Karpas-422 (cell line): ENCODE measurements around the gene EPN3. TPM values are rescaled to one million over a fixed set of nuclear protein-coding genes. Genes with fewer than 3 reads are reported as not detected.
A peak's percentile ranks its signal among the peaks of the same experiment; 100 is the strongest.

Experiments
- DNase-seq: peaks from one replicate; pipeline ENCODE4 v3.0.0-alpha.2; 2015
- H2AFZ ChIP-seq: fragments of 200-600 bp; sonication (generic); 2 replicates; pipeline ENCODE4 v1.6.1; 2014; ENCODE audit warnings: antibody characterized with exemption, low read length, mixed read lengths
- H3K27ac ChIP-seq: fragments of 200-600 bp; sonication (generic); 2 replicates; pipeline ENCODE4 v1.5.1; 2014; ENCODE audit warnings: mild to moderate bottlenecking, low read length, moderate library complexity
- H3K27me3 ChIP-seq: fragments of 200-600 bp; sonication (generic); 2 replicates; pipeline ENCODE4 v1.6.1; 2014; ENCODE audit warnings: low read length, mixed read lengths
- H3K36me3 ChIP-seq: fragments of 200-600 bp; sonication (generic); 2 replicates; pipeline ENCODE4 v1.6.1; 2014; ENCODE audit warnings: low read length, mixed read lengths; ENCODE audit not compliant: insufficient read depth
- H3K4me1 ChIP-seq: fragments of 200-600 bp; sonication (generic); 2 replicates; pipeline ENCODE4 v1.6.1; 2014; ENCODE audit warnings: mild to moderate bottlenecking, low read length, mixed read lengths
- H3K4me2 ChIP-seq: fragments of 200-600 bp; sonication (generic); 2 replicates; pipeline ENCODE4 v1.6.1; 2014; ENCODE audit warnings: low read length, low read depth, mild to moderate bottlenecking; ENCODE audit not compliant: poor library complexity, severe bottlenecking
- H3K4me3 ChIP-seq: fragments of 200-600 bp; sonication (generic); 2 replicates; pipeline ENCODE4 v1.5.1; 2014; ENCODE audit warnings: mild to moderate bottlenecking, antibody characterized with exemption, low read length, mixed read lengths
- H3K79me2 ChIP-seq: fragments of 200-600 bp; sonication (generic); 2 replicates; pipeline ENCODE4 v1.6.1; 2014; ENCODE audit warnings: mild to moderate bottlenecking, low read length, mixed read lengths
- H3K9ac ChIP-seq: fragments of 200-600 bp; sonication (generic); 2 replicates; pipeline ENCODE4 v1.6.0; 2014; ENCODE audit warnings: low read length
- H3K9me2 ChIP-seq: fragments of 200-600 bp; sonication (generic), shearing (Covaris generic); replicated peaks from 2 replicates; pipeline ENCODE4 v1.6.0; 2014; ENCODE audit warnings: mild to moderate bottlenecking, low read length, moderate library complexity; ENCODE audit not compliant: insufficient read depth
- H3K9me3 ChIP-seq: fragments of 300-700, 200-600 bp; sonication (generic); 2 replicates; pipeline ENCODE4 v1.6.1; 2014; ENCODE audit warnings: low read length, mixed read lengths
- H4K20me1 ChIP-seq: fragments of 200-600 bp; sonication (generic); 2 replicates; pipeline ENCODE4 v1.6.1; 2014; ENCODE audit warnings: mild to moderate bottlenecking, antibody characterized with exemption, low read length, low read depth; ENCODE audit not compliant: insufficient read depth
- total RNA-seq: library from RNA; depleted of rRNA; stranded (reverse); fragments of >200 nt; shearing (Covaris generic); gene quantifications from 2 replicates; pipeline ENCODE4 v1.2.3, GENCODE V29; 2014; ENCODE audit warnings: low replicate concordance

EPN3 gene
- total RNA-seq, 1 experiment from 2014 or later, result not detected

- Histone ChIP-seq H3K27ac (no peak overlapping the region), H3K9me2 (no peaks in the 10 kb centered on the region), H3K27me3 (no peaks in the 10 kb centered on the region), H3K4me3 (no peak overlapping the region), H4K20me1 (no peaks in the 10 kb centered on the region; the same call in 1 of the 2 replicates), H3K36me3 (no peaks in the 10 kb centered on the region), H3K9me3 (no peaks in the 10 kb centered on the region), H3K4me2 (no peak overlapping the region), H3K79me2 (no peaks in the 10 kb centered on the region), H3K4me1 (no peaks in the 10 kb centered on the region), H2AFZ (no peak overlapping the region), H3K9ac (no peak overlapping the region)
- DNase-seq, result no peak
Observed at GRCh38 chr17:50578173-50578572, 45.6 kb downstream of the EPN3 start.

DNA sequence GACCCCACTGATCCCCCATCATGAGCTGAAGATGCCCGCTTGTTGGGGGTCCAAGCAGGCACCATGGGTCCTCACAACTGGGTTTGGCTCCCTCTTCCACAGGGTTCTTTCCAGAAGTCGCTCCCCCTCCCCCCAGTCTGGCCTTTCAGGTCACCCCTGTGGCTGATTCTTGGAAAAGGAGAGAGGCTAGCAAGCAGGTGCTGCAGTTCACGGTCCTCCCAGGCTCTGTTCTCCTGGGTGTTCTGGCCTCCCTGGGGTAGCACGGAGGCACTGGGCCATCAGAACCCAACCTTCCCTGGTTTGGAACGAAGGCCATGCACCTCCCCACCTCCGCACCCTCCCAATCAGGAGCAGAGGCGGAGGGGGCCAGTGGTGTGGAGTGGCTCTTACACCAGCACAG is 46.9 kb downstream of the EPN3 start:
- peaks cover 3% of the 10 kb centered on the region; the same call in 1 of the 2 replicates for H4K20me1 ChIP-seq
- no peaks in the 10 kb centered on the region for H3K9me2 ChIP-seq
- no peaks in the 10 kb centered on the region for H3K4me1 ChIP-seq
- no peak for DNase-seq
- H3K4me2 ChIP-seq, result no peak overlapping the region
- H3K27ac ChIP-seq, result no peak overlapping the region
- H3K4me3 ChIP-seq, result no peak overlapping the region
- H3K9me3 ChIP-seq, result no peaks in the 10 kb centered on the region
- no peak overlapping the region for H2AFZ ChIP-seq
- no peak overlapping the region for H3K9ac ChIP-seq
- no peaks in the 10 kb centered on the region for H3K79me2 ChIP-seq
- H3K36me3 ChIP-seq, result no peaks in the 10 kb centered on the region
- no peaks in the 10 kb centered on the region for H3K27me3 ChIP-seq

DNA sequence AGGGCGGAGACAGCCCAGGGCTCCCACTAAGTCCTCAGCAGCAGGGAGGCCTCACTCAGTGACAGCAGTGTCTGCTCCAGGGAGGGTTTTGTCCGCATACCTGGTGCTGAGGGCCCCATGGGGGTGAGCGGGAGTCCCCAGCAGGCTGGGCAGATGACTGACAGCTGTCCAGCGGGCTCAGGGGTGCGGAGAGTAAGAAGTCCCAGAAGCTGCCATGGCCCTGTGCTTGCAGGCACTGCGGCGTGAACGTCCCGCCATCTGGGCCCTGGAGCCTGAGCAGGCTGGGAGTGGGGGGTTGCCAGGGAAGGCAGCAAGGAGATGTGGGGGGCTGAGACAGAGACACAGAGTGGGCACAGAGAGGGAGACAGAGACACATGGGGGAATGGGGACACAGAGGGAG is 48.1 kb downstream of the EPN3 start:
- no peak overlapping the region for H2AFZ ChIP-seq
- H4K20me1 ChIP-seq, result peaks cover 3% of the 10 kb centered on the region; the same call in 1 of the 2 replicates
- no peak overlapping the region for H3K27ac ChIP-seq
- no peak overlapping the region for H3K4me2 ChIP-seq
- H3K9me3 ChIP-seq, result no peaks in the 10 kb centered on the region
- no peaks in the 10 kb centered on the region for H3K79me2 ChIP-seq
- no peak overlapping the region for H3K9ac ChIP-seq
- no peak overlapping the region for H3K4me3 ChIP-seq
- no peaks in the 10 kb centered on the region for H3K4me1 ChIP-seq
- H3K27me3 ChIP-seq, result no peaks in the 10 kb centered on the region
- no peaks in the 10 kb centered on the region for H3K36me3 ChIP-seq
- DNase-seq, result no peak
- H3K9me2 ChIP-seq, result no peaks in the 10 kb centered on the region

GRCh38 chr17:50581316-50581715 is 48.8 kb downstream of the EPN3 start:
- Histone ChIP-seq H3K4me1 (no peaks in the 10 kb centered on the region), H3K9me3 (no peaks in the 10 kb centered on the region), H3K4me2 (no peak overlapping the region), H3K9ac (no peak overlapping the region), H3K4me3 (no peak overlapping the region), H3K79me2 (no peaks in the 10 kb centered on the region), H2AFZ (no peak overlapping the region), H3K27me3 (no peaks in the 10 kb centered on the region), H4K20me1 (peaks cover 3% of the 10 kb centered on the region; the same call in 1 of the 2 replicates), H3K27ac (no peak overlapping the region), H3K9me2 (no peaks in the 10 kb centered on the region), H3K36me3 (no peaks in the 10 kb centered on the region)
- no peak for DNase-seq

DNA sequence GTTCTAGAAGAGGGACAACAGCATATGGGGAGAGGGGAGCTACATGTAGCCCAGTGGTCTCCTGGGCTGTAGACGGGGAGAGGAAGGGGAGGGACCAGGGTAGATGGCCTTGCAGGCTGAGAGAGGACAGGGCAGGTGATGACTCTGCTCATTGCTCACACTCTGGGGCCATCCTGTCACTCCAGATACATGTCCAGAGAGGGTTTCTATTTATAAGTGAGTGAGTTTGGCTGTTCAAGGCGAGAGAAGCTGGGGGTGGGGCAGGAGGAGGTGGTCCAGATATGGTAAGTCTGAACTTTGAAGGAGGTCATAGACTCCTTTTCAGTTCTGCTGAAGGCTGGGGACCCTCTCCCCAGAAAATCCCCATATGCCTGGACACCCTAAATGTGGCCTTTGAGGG is 50.2 kb downstream of the EPN3 start:
- peaks cover 3% of the 10 kb centered on the region; the same call in 1 of the 2 replicates for H4K20me1 ChIP-seq
- no peaks in the 10 kb centered on the region for H3K9me3 ChIP-seq
- no peak overlapping the region for H3K4me2 ChIP-seq
- no peaks in the 10 kb centered on the region for H3K79me2 ChIP-seq
- no peak overlapping the region for H3K4me3 ChIP-seq
- H3K9me2 ChIP-seq, result no peaks in the 10 kb centered on the region
- H3K4me1 ChIP-seq, result no peaks in the 10 kb centered on the region
- H2AFZ ChIP-seq, result no peak overlapping the region
- H3K9ac ChIP-seq, result no peak overlapping the region
- no peaks in the 10 kb centered on the region for H3K27me3 ChIP-seq
- H3K27ac ChIP-seq, result no peak overlapping the region
- no peaks in the 10 kb centered on the region for H3K36me3 ChIP-seq
- DNase-seq, result no peak

DNA sequence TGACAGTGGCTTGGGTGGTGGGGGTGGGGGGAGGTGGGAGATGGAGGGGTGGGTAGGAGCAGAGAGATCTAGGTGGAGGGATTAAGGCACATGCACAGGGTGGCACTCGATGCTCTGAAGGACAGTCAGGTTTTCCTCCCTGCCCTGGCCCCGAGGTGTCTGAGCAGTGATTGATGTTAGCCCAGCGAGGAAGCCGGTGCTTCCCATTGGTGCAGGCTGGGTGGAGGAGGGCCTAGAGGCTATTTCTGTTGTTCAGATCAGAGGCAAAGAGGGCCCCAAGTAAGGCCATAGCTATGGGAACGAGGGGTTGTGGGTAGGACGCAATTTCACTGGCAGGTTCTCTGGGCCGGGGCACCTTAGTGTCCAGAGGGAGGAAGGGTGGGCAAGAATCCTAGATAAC is 51.1 kb downstream of the EPN3 start:
- Histone ChIP-seq H3K27me3 (no peaks in the 10 kb centered on the region), H3K27ac (no peak overlapping the region), H2AFZ (no peak overlapping the region), H3K79me2 (no peaks in the 10 kb centered on the region), H3K9me3 (no peaks in the 10 kb centered on the region), H3K4me2 (no peak overlapping the region), H3K9me2 (no peaks in the 10 kb centered on the region), H4K20me1 (peaks cover 3% of the 10 kb centered on the region; the same call in 1 of the 2 replicates), H3K4me3 (no peak overlapping the region), H3K36me3 (no peaks in the 10 kb centered on the region), H3K4me1 (no peaks in the 10 kb centered on the region), H3K9ac (no peak overlapping the region)
- DNase-seq, result peak; percentile 51

DNA sequence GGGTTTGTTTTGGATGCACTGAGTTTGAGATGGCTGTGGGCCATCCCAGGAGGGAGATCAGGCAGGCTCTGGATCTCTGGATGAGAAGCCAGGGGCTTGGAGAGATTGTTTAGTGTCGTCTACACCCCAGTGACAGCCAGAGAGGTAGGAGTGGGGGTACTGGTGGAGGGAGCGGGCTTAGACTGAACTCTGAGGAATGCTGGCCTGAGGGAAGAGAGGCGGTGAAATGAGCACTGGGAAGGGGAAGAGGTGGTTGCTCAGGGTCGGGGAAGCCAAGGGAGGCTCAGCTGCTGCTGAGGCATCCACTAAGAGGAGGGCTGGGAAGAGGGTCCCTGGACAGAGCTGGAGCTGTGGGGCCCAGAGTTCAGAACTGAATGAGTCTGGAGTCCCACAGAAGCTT is 51.6 kb downstream of the EPN3 start:
- Histone ChIP-seq H4K20me1 (peaks cover 3% of the 10 kb centered on the region; the same call in 1 of the 2 replicates), H3K9me3 (no peaks in the 10 kb centered on the region), H3K79me2 (no peaks in the 10 kb centered on the region), H3K9ac (no peak overlapping the region), H3K27ac (no peak overlapping the region), H2AFZ (no peak overlapping the region), H3K36me3 (no peaks in the 10 kb centered on the region), H3K4me1 (no peaks in the 10 kb centered on the region; the same call in 1 of the 2 replicates), H3K4me3 (no peak overlapping the region), H3K27me3 (no peaks in the 10 kb centered on the region), H3K4me2 (no peak overlapping the region), H3K9me2 (no peaks in the 10 kb centered on the region)
- DNase-seq, result no peak

- H4K20me1 ChIP-seq, result peaks cover 3% of the 10 kb centered on the region; the same call in 1 of the 2 replicates
- DNase-seq, result no peak
- no peaks in the 10 kb centered on the region for H3K9me3 ChIP-seq
- no peak overlapping the region for H3K4me2 ChIP-seq
- no peak overlapping the region for H2AFZ ChIP-seq
- H3K9ac ChIP-seq, result no peak overlapping the region
- H3K27ac ChIP-seq, result no peak overlapping the region
- H3K4me1 ChIP-seq, result no peaks in the 10 kb centered on the region; the same call in 1 of the 2 replicates
- no peaks in the 10 kb centered on the region for H3K36me3 ChIP-seq
- H3K79me2 ChIP-seq, result no peaks in the 10 kb centered on the region
- H3K4me3 ChIP-seq, result no peak overlapping the region
- H3K27me3 ChIP-seq, result no peaks in the 10 kb centered on the region
- H3K9me2 ChIP-seq, result no peaks in the 10 kb centered on the region
Observed at GRCh38 chr17:50584749-50585148, 52.2 kb downstream of the EPN3 start.

- H3K9me2 ChIP-seq, result no peaks in the 10 kb centered on the region
- H3K4me2 ChIP-seq, result no peak overlapping the region
- DNase-seq, result no peak
- 0 out of 2 replicates have a peak, but pooled peaks cover 3% of the 10 kb centered on the region for H4K20me1 ChIP-seq
- H2AFZ ChIP-seq, result no peak overlapping the region
- no peak overlapping the region for H3K27ac ChIP-seq
- H3K9ac ChIP-seq, result no peak overlapping the region
- no peaks in the 10 kb centered on the region; the same call in 1 of the 2 replicates for H3K4me1 ChIP-seq
- H3K36me3 ChIP-seq, result no peaks in the 10 kb centered on the region
- no peaks in the 10 kb centered on the region for H3K79me2 ChIP-seq
- no peaks in the 10 kb centered on the region for H3K9me3 ChIP-seq
- no peak overlapping the region for H3K4me3 ChIP-seq
- H3K27me3 ChIP-seq, result no peaks in the 10 kb centered on the region
Observed at GRCh38 chr17:50585346-50585745, 52.8 kb downstream of the EPN3 start.
